Bone marrow (tissue), 2 donors: ENCODE measurements around the gene COMMD6.

Experiments
- DNase-seq, 2 donors: peaks; one replicate each; lab custom pipeline; 2025; lab: John Stamatoyannopoulos, UW

Gene COMMD6

DNA sequence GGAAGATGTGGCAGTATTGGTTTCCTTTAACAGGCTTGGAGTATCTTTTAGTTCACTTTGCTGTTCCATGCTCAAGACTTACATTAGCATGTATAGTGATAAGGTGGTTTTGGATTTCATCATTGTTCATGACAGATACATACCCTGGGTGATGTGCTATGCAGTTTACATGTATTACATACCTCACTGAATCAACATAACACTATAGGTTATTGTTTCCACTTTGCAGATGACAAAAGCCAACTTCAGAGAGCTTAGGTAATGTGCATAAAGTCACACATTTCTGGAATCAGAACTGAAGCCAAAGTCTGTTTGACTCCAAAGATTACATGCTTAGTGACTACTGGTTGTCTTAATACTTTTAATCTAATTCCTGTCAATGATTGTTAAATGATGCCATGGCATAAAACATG is 7.1 kb downstream of the COMMD6 start:
- DNase-seq, result peak in 1 of 2 donors; percentile 4

DNA sequence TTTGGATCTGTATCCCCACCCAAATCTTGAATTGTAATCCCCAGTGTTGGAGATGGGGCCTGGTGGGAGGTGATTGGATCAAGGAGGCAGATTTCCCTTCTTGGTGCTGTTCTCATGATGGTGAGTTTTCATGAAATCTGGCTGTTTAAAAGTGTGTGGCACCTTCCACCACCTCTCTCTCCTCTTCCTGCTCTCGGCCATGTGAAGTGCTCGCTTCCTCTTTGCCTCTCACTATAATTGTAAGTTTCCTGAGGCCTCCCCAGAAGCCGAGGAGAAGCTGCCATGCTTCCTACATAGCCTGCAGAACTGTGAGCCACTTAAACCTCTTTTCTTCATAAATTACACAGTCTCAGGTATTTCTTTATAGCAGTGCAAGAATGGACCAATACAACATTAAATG is 15.7 kb downstream of the COMMD6 start:
- no peak for DNase-seq

- no peak for DNase-seq
These were observed 19.1 kb downstream of the COMMD6 start for GRCh38 chr13:75518439-75519088.

DNA sequence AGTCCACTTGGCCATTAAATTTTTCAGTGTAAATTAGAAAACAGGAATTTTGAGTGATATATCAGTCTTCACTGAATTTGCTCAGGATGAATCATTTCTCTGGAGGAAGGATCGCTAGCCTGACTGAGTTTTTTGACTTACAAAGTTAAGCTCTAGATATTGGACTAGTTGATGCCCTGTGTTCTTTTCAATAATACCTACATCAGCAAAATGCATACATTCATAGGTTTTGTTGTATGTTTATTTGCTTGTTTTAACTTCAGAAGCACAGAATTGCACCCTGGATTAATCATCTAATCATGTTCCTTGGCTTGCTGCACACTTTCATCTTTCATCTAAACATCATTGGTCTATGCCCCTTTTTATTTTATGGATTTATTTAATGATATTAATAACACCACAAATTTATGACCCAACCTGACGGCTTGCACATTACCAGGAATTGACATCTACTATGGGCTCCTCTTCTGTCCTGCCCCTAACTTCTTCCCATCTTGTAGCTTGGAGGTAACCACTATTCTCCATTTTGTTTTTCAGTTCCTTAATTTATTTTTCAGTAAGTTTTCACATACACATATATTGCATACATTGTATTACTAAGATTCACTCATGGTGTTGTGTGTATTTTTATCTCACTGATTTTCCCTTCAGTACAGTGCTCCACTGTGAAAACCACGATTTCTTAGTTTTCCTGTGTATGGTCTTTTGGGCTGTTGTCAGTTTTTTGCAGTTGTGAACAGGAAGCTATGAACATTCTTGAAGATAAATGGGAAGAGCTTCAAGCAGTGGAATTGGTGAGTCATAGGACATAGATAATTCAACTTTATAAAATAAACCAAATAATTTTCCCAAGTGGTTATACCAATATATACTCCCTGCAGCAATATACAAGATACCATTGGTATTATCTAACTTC is 23.3 kb downstream of the COMMD6 start:
- no peak for DNase-seq

- DNase-seq, result no peak
These were observed 24.4 kb downstream of the COMMD6 start for GRCh38 chr13:75513271-75513670.

GRCh38 chr13:75512253-75512652 is 25.4 kb downstream of the COMMD6 start:
- no peak for DNase-seq

GRCh38 chr13:75511051-75511625 is 26.5 kb downstream of the COMMD6 start:
- DNase-seq, result no peak

GRCh38 chr13:75508002-75508548 is 29.6 kb downstream of the COMMD6 start:
- DNase-seq, result no peak

GRCh38 chr13:75507027-75508001 is 30.3 kb downstream of the COMMD6 start:
- DNase-seq, result no peak

DNA sequence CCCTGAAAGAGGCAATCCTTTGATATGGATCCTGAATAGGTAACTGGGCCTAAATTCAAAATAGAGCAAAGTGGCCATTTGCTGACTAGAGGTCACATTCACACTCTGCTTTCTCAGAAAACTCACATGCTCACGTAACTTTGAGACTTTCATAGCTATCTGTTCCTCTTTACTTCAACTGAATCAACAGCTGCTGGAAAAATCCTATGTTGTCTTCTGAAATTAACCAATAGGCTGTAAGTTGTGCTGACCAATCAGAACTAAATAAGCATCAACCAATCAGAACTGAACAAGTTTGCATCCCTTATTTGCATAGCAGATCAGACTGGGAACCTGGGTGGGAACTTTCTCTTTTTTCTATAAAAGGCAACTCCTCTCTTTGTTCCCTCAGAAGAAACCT is 31.6 kb downstream of the COMMD6 start:
- no peak for DNase-seq

- DNase-seq, result peak in 1 of 2 donors; percentile 37
These were observed 32.3 kb downstream of the COMMD6 start for GRCh38 chr13:75505327-75505726.

DNA sequence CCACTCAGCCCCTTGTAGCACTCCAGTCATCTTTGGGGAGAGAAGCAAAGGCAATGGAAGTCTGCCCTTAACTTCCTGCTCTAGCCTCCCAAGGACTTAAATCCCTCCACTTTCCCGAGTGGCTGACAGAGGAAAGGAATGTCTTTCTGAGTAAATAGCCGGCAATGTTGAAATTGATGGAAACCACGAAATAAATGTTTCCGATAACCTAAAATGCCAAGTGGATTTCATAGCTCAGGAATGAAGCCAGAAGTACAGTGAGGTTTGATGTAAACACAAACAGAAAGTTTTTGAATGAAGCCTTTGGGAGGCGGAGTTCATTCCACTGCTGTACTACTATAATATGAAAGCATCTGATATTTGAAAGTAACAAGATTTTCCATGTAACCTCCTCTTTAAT is 41.7 kb downstream of the COMMD6 start:
- no peak for DNase-seq

DNA sequence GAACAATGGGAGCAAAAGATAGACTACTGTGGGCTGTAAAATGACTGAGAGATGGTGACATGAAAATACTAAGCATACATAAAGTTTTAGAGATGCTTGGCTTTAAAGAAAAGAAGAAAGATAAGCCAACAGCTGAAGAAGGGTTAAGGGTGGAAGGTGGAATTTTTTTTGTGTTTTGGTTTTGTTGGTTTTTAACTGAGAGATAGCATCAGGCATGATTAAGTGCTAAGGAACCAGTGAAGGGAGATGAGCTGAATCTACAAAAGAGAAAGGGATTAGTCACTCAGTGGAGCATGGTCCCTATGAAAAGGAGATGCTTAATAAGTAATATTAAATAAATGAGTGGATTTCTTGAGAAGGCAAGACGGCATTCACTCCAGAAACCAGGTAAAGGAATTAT is 43.1 kb downstream of the COMMD6 start:
- no peak for DNase-seq

DNA sequence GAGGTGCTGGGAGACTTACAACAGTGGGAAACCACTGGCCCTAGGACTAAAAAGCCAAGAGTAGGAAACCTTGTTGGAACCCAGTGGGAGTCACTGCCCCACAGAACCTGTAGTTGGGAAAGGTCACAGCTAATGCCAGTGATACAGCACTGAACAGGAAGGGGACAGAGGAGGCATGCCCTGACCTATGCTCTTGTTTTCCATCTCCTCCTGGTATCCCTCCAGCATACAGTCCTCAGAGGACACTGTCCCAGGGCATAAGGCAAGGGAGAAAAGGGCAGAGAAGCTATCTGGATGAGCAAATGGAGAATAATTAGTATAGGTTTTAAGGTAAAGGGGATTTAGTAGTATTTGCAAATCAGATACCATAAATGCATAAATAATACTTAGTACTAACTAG is 44.5 kb downstream of the COMMD6 start:
- DNase-seq, result no peak

DNA sequence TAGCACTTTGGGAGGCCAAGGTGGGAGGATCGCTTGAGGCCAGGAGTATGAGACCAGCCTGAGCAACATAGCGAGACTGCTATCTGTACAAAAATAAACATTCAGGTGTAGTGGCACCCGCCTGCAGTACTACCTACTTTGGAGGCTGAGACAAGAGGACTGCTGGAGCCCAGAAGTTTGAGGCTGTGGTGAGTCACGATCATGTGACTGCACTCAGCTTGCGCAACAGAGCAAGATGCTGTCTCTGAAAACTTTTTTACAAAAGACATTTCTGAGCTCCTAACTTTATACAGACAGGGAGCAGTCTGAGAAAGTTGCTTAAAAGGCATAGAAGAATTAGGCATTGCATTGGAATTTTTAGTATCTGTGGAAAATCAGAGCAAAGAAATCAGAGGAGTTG is 45.3 kb downstream of the COMMD6 start:
- DNase-seq, result no peak

- DNase-seq, result no peak
These were observed 46.3 kb downstream of the COMMD6 start for GRCh38 chr13:75491376-75491775.

DNA sequence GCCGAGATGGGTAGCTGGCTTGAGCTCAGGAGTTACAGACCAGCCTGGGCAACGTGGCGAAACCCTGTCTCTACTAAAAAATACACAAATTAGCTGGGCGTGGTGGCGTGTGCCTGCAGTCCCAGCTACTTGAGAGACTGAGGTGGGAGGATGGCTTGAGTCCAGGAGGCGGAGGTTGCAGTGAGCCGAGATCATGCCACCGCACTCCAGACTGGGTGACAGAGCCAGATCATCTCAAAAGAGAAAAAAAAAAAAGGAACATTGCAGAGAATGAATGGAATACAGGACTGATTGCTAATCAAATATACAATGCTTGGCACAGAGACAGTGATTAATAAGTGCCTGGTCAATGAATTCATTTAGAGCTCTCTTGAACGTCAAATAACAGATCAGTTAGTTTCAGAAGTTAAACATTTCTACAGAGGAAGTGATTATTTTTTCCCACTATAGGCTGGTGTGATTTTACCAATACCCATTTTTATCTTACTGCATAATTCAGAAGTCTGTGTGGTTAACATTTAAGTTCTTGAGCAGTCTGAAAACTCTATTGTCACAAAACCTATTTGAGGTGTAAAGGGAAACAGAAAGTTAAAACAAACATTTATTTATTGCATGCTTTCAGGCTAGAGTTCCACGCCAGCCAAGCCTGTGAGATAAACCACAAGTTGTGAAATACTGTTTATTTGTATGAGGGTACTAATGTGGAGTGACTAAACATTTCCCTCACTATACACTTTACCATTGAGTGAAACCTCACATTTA is 48.0 kb downstream of the COMMD6 start:
- no peak for DNase-seq

- DNase-seq, result no peak
These were observed 51.2 kb downstream of the COMMD6 start for GRCh38 chr13:75486146-75487062.

DNA sequence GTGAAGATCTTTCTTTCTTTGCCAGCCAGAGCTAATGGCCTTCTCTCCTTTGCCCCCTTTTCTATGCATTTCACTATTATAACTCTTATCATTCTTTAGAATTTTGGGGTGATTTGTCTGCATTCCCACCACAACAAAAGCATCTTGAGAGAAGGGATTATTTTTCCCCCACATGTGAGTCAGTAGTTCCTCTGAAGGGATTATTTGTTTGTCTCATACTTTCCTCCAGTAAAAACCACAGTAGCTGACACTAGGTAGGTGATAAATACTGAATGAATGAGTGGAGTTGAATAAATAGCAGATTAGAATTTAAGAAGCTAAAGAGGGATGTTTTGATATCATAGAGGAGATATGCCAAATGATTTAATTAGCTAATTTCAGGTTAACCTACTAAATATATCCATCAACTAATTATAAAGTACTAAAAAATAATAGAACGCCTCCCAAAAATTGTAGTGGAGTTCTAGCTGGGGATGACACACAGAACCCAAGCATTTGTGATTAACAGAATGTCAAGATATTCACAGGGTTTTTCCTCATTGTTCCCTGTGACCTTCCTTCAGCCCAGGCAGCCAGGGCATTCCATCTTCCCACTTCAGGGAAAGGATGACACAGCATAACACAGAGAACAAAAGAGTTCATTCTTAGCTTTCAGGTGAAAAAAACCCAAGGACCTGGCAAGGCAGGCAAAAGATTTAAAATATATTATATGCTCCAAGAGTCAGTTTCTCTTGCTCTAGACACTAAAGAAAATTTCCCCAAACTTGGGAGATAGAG is 52.2 kb downstream of the COMMD6 start:
- no peak for DNase-seq
